ENCODE measurements around the gene CCL27. TPM values are rescaled to one million over a fixed set of nuclear protein-coding genes. Genes with fewer than 3 reads are reported as not detected.

Gene CCL27
- total RNA-seq, 1 experiment from 2014 or later, result not detected

DNA sequence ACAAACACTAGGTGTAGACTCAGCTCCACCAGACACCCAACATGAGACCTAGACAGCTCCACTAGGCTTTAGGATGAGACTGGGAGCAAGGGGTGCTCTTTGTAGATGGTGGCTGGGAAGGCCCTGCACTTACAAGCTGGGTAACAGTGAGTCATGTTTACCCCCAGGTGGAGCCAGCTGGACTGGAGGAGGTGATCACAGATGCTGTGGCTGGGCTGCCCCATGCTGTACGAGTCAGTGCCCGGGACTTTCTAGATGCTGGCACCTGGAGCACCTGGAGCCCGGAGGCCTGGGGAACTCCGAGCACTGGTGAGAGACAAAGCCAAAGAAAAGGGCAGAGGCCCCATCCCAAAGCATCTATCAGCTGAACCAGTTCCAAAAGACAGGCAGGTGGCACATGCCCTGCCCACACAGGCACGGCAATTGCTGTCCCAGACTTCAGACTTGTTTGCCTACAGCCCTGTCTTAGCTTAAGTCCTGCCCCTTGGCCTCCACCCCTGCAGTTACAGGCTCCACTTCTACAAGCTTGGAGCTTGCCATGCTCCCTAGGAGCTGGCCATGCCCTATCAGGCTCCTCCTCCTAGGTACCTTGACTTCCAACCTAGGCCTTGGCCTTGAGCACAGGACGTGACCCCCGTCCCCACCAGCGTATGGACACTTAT, 2.7 kb downstream of the CCL27 start:
- TF ChIP-seq, protein P1, sequence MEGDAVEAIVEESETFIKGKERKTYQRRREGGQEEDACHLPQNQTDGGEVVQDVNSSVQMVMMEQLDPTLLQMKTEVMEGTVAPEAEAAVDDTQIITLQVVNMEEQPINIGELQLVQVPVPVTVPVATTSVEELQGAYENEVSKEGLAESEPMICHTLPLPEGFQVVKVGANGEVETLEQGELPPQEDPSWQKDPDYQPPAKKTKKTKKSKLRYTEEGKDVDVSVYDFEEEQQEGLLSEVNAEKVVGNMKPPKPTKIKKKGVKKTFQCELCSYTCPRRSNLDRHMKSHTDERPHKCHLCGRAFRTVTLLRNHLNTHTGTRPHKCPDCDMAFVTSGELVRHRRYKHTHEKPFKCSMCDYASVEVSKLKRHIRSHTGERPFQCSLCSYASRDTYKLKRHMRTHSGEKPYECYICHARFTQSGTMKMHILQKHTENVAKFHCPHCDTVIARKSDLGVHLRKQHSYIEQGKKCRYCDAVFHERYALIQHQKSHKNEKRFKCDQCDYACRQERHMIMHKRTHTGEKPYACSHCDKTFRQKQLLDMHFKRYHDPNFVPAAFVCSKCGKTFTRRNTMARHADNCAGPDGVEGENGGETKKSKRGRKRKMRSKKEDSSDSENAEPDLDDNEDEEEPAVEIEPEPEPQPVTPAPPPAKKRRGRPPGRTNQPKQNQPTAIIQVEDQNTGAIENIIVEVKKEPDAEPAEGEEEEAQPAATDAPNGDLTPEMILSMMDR (IDR thresholded peaks at IDR 0.05; ENCODE audit: unreplicated experiment), result no peak
- ChIA-PET CTCF (interaction anchor here (0.6 to 2.5 kb wide), 3 partner anchors 13 to 1076 kb away, joined by 3 to 9 read pairs (median 4); partner anchors contain the start of gene GALT), POLR2A (interaction anchor here (0.8 to 1.6 kb wide), 3 partner anchors 13 to 39 kb away, joined by 4 to 8 read pairs (median 5); partner anchors contain the start of genes DCTN3 and GALT)
- no peaks in the 10 kb centered on the region for H3K9me3 Mint-ChIP-seq (ENCODE audit: unreplicated experiment)
- intact Hi-C loops (cut with micrococcal nuclease), result no loop called here
- peaks cover 15% of the 10 kb centered on the region for H3K4me1 Mint-ChIP-seq (ENCODE audit: insufficient read depth, unreplicated experiment)
- H3K36me3 Mint-ChIP-seq (ENCODE audit: insufficient read depth, unreplicated experiment), result no peaks in the 10 kb centered on the region
- no peaks in the 10 kb centered on the region for H3K27me3 Mint-ChIP-seq (ENCODE audit: insufficient read depth, unreplicated experiment)
- DNase-seq (ENCODE audit: unreplicated experiment), result peak; percentile 46
- H3K27ac Mint-ChIP-seq (ENCODE audit: low read depth, unreplicated experiment), result no peak overlapping the region
- BruUV-seq (replicated peaks), result no TSS peak
- H3K4me3 Mint-ChIP-seq (ENCODE audit: unreplicated experiment), result no peak overlapping the region

DNA sequence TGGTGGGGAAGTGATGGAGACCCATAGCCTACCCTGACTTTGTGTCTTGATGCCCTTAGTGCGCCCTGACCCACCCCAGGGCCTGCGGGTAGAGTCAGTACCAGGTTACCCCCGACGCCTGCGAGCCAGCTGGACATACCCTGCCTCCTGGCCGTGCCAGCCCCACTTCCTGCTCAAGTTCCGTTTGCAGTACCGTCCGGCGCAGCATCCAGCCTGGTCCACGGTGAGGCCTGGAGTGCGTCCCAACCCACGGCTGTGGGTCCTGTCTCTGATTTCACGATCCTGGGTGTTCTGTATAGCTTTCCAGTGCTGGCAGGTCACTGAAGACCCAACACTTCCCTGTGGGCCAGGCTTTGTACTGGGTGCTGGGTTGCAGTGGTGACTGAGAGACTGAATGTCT, 4.0 kb downstream of the CCL27 start:
- intact Hi-C loops (cut with micrococcal nuclease), result no loop called here
- no peak overlapping the region for H3K4me3 Mint-ChIP-seq (ENCODE audit: unreplicated experiment)

DNA sequence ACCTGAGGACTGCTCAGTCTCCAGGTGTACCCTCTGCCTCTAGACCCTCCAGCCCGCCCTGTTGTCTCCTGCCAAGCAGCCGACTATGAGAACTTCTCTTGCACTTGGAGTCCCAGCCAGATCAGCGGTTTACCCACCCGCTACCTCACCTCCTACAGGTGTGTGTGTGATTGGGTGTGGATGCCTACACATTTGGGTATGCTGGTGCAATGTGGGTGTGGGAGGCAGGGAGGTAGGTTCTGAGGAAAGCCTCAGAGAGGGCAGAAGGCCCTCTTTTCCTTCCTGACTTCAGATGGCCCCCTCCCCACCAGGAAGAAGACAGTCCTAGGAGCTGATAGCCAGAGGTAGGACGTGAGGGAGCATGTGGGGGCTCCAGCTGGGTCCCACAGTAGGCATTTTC, 5.5 kb downstream of the CCL27 start:
- no peak for DNase-seq (ENCODE audit: unreplicated experiment)
- H3K27ac Mint-ChIP-seq (ENCODE audit: low read depth, unreplicated experiment), result no peak overlapping the region
- intact Hi-C loops (cut with micrococcal nuclease), result no loop called here

More for the DNA sequence above, 4.0 kb downstream of the CCL27 start:
- no peaks in the 10 kb centered on the region for H3K27me3 Mint-ChIP-seq (ENCODE audit: insufficient read depth, unreplicated experiment)
- ChIA-PET POLR2A (interaction anchor here (0.7 to 1.0 kb wide), 3 partner anchors 20 to 207 kb away, joined by 3 read pairs; a partner anchor contains a TSS), CTCF (no interaction called here)
- no peaks in the 10 kb centered on the region for H3K9me3 Mint-ChIP-seq (ENCODE audit: unreplicated experiment)
- no peak for DNase-seq (ENCODE audit: unreplicated experiment)
- no TSS peak for BruUV-seq (replicated peaks)
- H3K36me3 Mint-ChIP-seq (ENCODE audit: insufficient read depth, unreplicated experiment), result no peaks in the 10 kb centered on the region
- H3K27ac Mint-ChIP-seq (ENCODE audit: low read depth, unreplicated experiment), result no peak overlapping the region
- H3K4me1 Mint-ChIP-seq (ENCODE audit: insufficient read depth, unreplicated experiment), result peaks cover 8% of the 10 kb centered on the region
- TF ChIP-seq, protein P1 (IDR thresholded peaks at IDR 0.05; ENCODE audit: unreplicated experiment), result no peak

DNA sequence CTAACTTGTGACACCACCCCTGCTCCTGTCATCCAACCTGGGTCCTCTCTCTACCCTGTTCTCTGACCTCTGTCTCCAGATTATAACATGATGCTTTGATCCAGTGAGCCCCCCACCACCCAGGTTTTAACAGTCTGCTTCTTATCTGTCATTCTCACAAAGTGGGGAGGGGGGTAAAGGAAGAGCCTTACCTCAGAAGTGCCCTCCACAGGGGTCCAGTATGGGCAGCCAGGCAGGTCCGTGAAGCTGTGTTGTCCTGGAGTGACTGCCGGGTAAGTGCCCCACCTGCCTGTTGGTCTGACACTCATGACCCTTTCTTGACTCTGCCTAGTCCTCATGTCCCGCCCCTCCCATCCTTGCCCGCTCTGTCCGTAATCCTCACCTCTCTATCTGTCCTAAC, 7.1 kb downstream of the CCL27 start:
- intact Hi-C loops (cut with micrococcal nuclease), result no loop called here
- Mint-ChIP-seq H3K4me1 (ENCODE audit: insufficient read depth, unreplicated experiment) (peaks cover 25% of the 10 kb centered on the region), H3K27ac (ENCODE audit: low read depth, unreplicated experiment) (no peak overlapping the region), H3K4me3 (ENCODE audit: unreplicated experiment) (no peak overlapping the region), H3K36me3 (ENCODE audit: insufficient read depth, unreplicated experiment) (no peaks in the 10 kb centered on the region), H3K9me3 (ENCODE audit: unreplicated experiment) (no peaks in the 10 kb centered on the region), H3K27me3 (ENCODE audit: insufficient read depth, unreplicated experiment) (no peaks in the 10 kb centered on the region)
- ChIA-PET POLR2A (no interaction called here), CTCF (no interaction called here)
- no TSS peak for BruUV-seq (replicated peaks)
- TF ChIP-seq, protein P1 (IDR thresholded peaks at IDR 0.05; ENCODE audit: unreplicated experiment), result no peak
- no peak for DNase-seq (ENCODE audit: unreplicated experiment)

More for the DNA sequence above, 5.5 kb downstream of the CCL27 start:
- Mint-ChIP-seq H3K36me3 (ENCODE audit: insufficient read depth, unreplicated experiment) (no peaks in the 10 kb centered on the region), H3K27me3 (ENCODE audit: insufficient read depth, unreplicated experiment) (no peaks in the 10 kb centered on the region), H3K9me3 (ENCODE audit: unreplicated experiment) (no peaks in the 10 kb centered on the region), H3K4me3 (ENCODE audit: unreplicated experiment) (no peak overlapping the region), H3K4me1 (ENCODE audit: insufficient read depth, unreplicated experiment) (peaks cover 14% of the 10 kb centered on the region)
- TF ChIP-seq, protein P1 (IDR thresholded peaks at IDR 0.05; ENCODE audit: unreplicated experiment), result no peak
- BruUV-seq (replicated peaks), result no TSS peak
- ChIA-PET POLR2A (interaction anchor here (0.6 to 2.2 kb wide), 2 partner anchors 7 to 10 kb away, joined by 3 to 7 read pairs; partner anchors contain the start of gene GALT), CTCF (interaction anchor here (0.6 kb wide), 1 partner anchor 11 kb away, joined by 4 read pairs; the partner anchor contains the start of gene GALT)
